Activated T-helper 1 cell treated with Interleukin-2 at 50 U/mL for 16 hours (primary cell): ENCODE measurements around the gene MAN1C1.
"Not testable (repeated sequence)": the region's sequence is repeated elsewhere in the genome, so short reads cannot be mapped to it uniquely, and the experiment has no call there.

Source experiments
- DNase-seq: peaks from one replicate; pipeline ENCODE4 v3.0.0-alpha.2; 2020; ENCODE audit warnings: low read depth

Gene MAN1C1

DNA sequence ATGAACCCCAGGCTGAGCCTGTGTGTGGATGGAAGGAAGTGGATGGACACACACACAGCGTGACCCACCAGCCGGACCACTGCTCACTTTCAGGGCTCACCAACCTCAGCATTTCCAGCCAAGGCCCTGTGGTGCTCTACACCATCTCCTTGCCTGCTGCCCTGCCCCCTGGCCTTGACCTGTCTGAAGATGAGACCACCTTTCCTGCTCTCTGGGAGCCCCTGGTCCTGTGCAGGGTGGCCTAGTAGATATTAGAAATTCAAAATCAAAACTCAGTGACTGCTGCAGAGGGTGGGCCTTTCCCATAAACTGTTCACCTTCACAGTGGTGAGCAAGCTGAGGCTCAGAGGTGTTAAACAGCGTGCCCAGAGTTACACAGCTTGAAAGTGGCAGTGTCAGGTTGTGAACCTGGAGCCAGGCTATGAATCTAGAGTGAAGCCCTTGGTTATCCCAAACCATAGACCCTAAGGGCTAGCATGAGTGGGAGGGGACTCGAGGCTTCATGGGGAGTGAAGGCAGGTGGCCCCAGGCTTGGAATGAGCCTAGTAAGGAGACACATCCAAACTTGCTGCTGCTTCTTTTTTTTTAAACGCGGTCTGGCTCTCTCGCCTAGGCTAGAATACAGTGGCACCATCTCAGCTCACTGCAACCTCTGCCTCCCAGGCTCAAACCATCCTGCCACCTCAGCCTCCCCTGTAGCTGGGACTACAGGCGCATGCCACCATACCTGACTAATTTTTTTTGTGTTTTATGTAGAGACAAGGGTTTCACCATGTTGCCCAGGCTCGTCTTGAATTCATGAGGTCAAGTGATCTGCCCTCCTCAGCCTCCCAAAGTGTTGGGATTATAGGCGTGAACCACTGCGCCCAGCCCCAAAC is 41.5 kb downstream of the MAN1C1 start:
- no peak for DNase-seq

DNA sequence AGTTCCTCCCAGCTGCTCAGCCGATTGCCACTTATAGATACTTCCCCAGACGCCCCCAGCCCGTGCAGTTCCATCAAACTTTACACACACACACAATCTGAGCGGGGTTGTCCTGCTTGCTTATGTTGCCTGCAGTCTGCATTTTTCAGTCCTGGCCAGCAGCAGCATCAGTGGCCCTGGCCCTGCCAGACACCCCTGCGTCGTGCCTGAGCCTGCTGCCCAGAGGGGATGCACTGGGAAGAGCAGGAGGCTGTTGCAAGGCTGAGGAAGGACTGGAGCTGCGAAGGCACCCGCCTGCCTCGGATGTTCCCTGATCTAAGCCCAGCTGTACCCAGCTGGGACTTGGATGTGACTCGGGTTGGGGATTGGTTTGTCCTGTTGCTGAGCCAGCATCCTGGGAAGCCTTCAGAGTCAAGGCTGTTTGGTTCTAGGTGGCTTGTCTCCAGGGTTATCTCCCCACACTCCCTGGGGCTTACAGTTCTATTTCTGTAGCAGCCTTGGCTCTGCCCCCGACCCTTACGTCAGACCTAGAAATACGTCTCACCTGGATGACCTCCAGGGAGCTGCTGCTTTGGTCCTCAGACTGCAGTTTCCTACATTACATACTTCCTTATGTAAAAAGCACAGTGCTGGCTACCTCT is 42.3 kb downstream of the MAN1C1 start:
- no peak for DNase-seq

DNA sequence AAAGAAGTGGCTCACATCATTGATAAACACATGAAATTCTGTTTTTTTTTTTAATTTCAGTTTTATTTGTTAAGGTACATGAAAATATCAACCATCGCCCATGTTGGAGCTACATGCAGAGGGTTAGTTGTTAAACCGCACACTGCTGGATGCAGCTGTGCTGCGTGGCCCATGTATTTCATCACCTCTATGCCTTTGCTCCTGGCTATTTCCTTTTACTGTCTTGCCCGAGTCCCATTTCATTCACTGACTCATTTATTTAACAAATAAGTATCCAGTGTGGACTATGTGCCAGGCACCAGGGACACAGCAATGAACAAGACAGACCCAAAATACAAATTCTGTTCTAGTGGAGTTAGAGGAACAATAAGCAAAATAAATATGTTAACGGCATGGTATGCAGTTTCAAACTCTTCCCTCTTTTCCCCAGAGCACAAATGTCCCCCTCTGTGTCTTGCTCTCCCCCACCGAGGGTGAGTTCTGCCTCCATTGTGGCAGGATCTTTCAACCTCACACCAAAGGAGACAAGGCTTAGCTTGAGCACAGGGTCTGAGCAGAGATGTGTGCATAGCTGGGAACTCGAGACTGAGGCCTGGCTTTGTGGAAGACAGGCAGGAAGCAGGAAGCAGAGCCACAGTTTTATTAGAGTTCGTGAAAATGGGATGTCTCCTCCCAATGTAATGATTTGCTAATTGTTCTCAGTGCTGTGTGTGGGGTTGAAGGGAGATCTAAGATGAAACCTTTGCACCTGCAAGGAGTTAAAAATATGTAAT is 44.6 kb downstream of the MAN1C1 start:
- no peak for DNase-seq

DNA sequence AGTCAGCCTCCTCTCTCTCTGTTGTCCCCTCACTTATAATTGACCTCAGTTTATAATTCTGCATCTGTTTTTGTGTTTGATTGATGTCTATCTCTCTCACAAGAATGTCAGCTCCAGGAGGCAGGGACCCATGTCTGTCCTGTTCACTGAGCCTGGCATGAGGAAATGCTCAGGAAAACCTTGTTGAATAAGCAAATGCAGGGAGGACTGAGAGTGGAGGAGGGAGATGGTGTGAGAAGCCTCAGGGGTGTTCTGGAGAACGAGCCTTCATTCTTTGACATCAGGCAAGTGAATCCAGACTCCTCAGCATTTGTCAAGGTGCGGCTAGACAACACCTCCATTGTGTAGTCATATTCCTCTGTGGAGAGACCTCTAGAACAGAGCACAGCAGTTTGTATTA is 45.5 kb downstream of the MAN1C1 start:
- no peak for DNase-seq

DNA sequence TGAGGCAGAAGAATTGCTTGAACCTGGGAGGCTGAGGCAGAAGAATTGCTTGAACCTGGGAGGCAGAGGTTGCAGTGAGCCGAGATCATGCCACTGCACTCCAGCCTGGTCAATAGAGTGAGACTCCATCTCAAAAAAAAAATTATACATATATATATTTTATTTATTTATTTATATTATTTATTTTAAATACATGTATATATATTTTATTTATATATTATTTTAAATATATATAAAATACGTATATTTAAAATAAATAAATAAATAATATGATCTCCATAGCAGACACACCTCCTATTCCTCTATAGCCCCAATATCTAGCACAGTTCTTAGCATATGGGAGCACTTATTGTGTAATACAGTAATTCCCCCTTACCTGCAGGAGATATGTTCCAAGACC is 46.4 kb downstream of the MAN1C1 start:
- DNase-seq: not testable (repeated sequence)

DNA sequence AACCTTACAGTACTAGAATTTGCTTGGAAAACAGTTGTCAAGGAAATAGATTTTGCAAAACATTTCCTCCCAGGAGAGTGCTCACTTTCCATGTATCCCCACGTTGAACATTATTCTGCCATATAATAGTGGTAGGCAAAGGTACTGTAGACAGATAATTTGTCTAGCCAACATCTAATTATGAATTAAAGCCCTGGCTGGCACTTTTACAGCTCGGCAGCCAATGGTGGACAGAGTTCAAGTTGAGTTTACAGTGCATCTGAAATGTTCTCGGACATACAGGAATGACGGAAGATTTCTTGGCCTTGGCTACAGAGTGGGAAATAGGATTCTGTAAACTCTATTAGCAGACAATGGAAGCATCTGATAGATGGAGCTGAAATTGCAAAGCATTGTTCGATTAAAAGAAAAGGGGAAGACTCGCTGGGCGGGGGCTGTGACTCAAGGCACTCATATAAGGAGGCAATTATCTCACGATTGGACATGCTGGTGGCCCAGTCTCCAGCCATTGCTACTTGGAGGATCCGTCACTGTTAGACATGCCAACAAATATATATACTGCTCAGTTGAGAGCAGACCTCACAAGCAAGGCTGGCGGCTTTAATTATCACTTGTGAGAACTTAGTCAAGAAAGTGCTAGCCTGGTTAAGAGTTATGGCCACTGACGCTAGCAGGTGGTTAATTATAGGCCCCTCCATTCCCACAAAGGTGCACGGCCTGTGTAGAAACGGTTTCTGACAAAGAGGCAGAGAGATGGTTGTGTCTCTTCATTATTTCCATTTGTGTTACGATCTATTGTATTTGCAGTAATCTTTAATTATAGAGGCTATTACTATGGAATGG is 48.0 kb downstream of the MAN1C1 start:
- DNase-seq: no peak

DNA sequence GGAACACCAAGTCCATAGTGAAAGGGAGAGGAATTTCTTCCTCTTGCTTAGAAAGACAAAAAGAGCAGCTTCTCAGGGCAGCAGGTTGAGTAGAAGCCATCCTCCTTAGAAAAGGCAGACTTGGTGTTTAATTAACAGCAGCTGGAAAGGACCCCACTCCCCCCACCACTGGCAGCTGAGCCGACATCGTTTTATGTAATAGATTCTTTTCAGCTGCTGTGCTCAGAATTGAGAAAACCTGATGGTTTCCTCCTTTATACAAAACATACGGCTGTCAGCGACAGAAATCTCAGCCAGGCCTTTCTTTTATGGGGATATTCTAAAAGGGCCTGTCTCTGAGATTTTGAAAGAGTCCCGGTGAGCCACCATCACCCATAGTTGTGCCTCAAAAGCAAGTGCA is 49.9 kb downstream of the MAN1C1 start:
- no peak for DNase-seq

DNA sequence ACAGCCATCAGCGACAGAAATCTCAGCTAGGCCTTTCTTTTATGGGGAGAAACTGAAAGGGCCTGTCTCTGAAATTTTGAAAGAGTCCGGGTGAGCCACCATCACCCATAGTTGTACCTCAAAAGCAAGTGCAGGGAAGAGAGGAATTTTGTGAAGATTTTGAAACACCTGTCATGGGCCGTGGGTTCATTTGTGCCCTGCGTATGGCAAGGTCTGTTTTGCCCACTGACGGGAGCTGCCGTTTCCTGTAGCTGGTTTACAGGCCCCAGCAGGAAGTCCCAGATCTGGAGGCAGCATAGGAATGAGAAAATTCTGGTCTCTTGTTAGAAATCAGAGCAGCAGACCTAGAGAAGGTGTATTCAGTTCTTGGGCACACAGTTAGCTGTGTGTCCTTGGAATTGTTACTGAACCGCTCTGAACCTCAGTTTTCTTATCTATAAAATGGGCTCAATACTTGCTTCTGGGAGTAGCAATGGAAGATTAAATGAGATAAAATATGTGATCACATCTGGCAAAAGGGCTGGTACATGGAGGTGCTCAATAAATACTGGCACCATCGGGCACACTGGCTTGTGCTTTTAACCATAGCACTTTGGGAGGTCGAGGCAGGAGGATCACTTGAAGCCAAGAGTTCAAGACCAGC is 52.5 kb downstream of the MAN1C1 start:
- DNase-seq: no peak

DNA sequence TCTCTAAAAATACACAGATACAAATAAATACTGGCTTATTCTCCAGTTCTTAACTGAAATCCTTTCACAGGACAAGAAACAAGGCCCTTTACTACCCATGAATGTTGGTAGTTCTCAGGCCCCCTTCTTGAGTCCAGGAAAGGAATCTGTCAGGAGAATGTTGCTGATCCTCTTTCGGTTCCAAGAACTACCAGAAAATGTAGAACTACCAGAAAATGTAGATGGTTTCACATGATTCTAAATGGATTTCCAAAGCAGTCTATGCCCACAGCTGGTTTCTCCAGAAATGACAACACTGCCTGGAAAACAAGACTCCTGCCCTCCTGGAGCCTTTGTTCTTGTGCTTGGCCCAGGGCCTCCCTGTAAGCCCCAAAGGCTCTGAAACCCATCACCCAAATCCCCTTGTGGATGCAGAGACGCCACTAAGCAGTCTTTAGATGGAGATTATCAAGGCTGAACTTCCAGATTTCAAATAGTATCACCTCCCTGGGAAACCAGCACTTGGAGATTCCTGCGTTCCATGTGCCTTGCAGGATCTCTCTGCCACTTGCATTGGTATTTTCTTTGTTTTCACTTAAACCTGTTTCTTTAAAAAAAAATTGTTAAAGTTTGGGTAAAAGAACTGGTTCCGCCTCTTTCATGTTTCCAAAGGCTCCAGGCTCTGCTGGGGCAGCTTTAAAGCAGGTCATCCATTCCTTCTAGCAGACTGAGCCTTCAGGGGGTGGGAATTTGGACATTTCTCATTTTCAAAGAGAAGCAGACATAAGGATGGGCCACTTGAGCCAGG is 53.4 kb downstream of the MAN1C1 start:
- DNase-seq: no peak

DNA sequence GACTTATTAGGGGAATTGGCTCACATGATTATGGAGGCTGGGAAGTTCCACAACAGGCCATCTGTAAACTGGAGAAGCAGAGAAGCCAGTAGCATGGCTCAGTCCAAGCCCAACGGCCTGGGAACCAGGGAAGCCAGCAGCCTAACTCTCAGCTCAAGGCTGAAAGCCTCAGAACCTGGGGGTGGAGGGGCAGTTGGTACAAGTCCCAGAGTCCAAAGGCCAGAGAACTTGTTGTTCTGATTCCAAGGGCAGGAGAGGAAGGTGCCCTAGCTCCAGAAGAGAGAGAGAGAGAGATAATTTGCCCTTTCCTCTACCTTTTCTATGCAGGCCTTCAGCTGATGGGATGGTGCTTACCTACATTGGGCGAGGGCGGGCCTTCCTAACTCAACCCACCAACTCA is 55.3 kb downstream of the MAN1C1 start:
- no peak for DNase-seq

DNA sequence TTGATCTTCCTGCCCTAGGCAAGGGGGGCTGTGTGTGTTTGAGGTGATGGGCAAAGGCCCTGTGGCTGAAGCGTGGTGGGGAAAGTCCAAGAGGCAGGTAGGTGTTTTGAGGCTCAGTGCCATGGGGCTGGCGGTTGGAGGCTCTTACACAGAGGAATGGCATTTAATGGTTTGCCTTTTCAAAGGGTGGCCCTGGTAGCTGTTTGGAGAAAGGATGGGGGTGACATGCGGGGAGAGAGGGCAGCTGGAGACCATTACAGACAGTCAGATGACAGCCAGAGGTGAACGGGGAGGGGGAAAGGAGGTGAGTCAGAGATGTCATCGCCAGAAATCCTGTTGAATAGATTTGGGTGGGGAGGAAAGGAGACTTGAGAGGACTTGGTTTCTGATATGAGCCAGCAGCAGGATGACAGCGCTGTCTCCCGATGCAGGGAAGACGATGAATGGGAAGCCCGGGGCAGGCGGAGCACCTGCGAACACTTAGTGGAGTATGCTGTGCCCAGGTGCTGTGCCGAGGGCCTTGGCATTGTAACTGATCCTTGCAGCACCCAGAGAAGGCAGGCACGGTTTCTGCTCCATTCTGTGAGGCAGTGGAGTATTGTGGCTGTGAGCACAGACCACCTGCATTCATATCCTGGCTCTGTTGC is 56.3 kb downstream of the MAN1C1 start:
- DNase-seq: no peak

DNA sequence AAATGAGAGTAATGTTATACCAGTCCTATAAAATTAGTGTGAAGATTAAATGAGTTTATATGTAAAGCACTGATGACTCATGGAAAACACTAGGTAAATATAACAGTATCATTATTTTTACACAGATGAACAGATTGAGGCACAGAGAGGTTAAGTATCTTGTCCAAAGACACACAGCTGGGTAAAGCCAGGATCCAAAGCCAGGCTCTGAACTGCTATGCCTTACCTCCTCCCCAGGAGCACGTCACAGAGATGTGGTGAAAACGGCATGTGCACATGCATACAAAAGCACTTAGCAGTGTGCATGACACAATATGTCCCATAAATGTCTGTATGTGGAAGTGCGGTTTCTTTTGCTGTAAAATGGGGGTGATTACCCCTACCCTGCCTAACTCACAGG is 56.9 kb downstream of the MAN1C1 start:
- DNase-seq: no peak

DNA sequence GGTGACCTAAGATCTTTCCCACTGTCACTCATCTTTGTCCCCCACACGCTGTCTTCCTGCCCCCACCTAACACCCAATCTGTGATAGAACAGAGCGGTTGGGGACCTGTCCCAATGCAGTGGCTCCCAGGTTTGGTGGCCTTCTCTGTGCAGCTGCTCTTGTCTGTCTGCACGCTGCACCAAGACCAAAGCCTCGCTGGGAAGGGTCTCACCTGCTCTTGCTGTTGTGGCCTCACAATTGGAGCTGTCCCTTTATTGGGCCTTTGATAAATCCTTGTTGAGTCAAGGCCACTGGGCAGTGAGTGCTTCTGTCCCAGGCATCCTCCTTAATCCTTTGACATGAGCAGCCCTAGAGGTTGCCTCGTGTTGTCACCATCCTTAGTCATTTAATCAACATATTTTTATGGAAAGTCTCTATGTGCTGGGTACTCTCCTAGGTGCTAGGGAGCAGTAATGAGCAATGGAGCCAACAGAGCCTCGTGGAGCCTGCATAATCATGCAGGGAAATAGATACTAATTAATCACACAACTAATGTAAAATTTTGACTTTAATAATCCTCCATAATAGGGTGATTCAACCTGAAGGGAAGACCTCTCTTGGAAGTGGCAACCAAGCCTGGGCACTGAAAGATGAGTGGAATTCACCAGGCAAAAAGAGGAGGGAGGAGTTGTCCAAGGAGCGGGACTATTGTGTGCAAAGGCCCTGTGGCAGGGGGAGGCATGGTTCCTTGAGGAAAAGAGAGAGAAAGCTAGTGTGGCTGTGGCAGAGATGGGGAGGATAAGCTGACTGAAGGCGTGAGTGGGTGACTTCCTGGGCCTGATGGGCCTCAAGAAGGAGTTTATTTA is 57.6 kb downstream of the MAN1C1 start:
- no peak for DNase-seq

DNA sequence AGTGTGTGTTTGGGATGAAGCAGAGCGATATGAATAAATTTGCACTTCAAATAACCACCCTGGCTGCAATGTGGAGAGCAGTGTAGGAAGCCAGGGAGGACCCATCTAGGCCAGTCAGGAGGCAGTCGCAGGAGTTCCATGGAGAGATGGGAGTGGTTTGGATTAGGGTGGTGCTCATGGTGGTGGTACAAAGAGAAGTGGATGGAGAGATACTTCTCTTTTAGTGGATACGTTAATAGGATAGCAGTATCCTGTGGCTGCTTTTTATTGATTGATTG is 58.2 kb downstream of the MAN1C1 start:
- DNase-seq: no peak

DNA sequence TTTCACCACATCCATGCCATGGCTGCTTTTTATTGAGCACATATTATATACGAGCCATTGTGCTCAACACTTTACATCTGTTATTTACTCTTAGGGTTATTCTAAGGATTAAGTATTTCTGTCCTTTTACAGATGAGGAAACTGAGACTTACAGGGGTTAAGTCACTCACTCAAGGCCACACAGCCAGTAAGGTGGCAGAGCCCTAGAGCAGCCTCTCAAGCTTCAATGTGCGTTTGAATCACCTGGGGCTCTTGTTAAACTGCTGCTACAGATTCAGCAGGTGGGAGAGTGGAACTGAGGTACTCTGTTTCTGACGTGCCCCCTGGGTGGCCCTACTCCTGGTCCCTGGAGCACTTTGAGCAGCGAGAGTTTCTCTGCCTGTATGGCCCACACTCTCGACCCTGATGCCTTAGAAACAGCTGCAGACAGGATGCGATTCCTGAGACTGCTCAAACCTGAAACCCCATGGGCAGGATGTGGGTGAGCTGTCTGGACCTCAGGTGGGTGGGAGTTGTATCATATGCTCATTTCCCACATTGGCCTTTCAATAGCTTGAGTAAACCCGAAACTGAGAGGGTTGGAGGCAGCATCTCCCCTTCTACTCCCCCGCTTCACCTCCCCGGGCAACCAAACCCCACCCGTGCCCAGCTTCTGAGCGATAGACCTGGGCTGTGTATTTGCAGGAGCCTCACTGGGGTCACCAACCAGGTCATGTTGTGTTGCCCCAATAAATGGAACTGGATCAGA is 59.3 kb downstream of the MAN1C1 start:
- DNase-seq: peak; percentile 55

DNA sequence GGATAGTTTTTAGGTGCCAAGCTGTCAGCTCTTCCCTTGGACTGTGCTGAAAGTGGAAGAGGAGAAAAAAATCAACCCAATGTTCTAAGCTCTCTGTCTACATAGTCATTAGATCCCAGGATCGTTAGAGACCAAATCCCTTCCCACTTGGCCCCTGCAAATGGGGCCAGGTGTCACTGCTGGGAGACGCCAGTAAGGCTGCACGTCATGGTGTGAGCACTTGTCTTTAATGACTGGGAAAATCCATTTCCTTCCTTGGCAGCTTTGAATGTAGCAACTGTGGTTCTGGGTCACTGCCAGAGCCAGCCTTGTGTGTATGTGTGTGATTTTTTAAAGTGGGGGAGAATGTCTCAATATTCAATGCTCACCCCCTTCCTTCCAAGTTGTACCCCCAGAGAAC is 59.9 kb downstream of the MAN1C1 start:
- no peak for DNase-seq

DNA sequence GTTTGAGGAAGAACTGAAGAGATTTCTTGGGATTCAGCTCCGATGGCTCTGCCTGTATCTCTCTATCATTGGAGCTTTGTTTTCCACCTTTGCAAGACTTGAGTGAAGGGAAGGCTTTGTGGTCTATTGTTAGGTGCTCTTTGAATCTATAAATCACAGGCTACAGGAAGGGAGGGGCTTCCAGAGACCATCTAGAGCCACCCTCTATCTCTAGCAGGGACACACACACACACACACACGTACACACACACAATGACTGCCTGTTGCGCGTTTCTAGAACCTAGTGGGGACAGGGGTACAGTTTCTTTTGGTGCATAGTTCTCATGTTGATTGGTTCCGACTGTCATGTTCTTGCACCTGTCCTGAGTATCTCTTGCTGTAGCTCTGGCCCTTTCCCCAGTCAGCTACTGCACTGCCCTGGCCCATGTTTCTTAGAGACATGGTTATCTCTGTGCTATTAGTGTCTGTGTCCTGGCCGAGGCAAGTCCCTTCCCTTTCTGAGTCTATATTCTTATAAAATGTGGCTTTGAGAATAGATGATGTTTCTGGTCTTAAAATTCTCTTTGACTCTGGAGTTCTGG is 60.7 kb downstream of the MAN1C1 start:
- DNase-seq: no peak

DNA sequence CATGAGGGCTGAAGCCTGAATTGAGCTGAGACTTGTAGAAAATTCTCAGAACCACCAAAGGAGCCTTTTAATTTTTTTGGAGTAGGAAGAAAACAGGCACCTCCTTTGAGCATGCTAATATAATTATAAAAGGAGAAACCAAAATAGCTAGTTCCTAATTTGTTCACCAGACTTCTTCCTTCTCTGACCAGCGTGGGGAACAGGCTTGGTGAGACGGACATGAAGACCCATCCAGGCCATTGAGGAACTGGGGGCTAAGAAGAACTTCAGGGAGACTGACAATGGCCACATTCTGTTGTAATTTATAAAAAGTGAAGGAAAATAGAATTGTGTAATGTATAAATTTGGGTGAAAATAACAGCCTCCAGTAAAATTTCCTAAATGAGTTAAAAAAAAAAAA is 62.6 kb downstream of the MAN1C1 start:
- DNase-seq: no peak
